Trophoblast cell (in vitro differentiated cells and primary cell): ENCODE results near the gene SYT12. TPM values are rescaled to one million over a fixed set of nuclear protein-coding genes. Genes with fewer than 3 reads are reported as not detected.

Source experiments
- DNase-seq, 2 donors: peaks; one replicate each; pipeline ENCODE4 v3.0.0-alpha.2; 2016
- H2AFZ ChIP-seq: 2 replicates; pipeline ENCODE4 v1.6.1; 2013; ENCODE audit warnings: low read length, moderate library complexity, mild to moderate bottlenecking; ENCODE audit not compliant: insufficient read depth, poor library complexity
- H2AK5ac ChIP-seq: 2 replicates; pipeline ENCODE4 v1.6.1; 2013; ENCODE audit warnings: mild to moderate bottlenecking, low read length
- H2BK120ac ChIP-seq: 2 replicates; pipeline ENCODE4 v1.6.1; 2013; ENCODE audit warnings: low read length, mild to moderate bottlenecking, moderate library complexity; ENCODE audit not compliant: insufficient read depth, poor library complexity
- H2BK12ac ChIP-seq: 2 replicates; pipeline ENCODE4 v1.6.1; 2013; ENCODE audit warnings: mild to moderate bottlenecking, low read length, moderate library complexity
- H2BK5ac ChIP-seq: 2 replicates; pipeline ENCODE4 v1.6.1; 2013; ENCODE audit warnings: low read length, low read depth, moderate library complexity, mild to moderate bottlenecking; ENCODE audit not compliant: poor library complexity
- H3K14ac ChIP-seq: 2 replicates; pipeline ENCODE4 v1.6.1; 2013; ENCODE audit warnings: mild to moderate bottlenecking, low read length
- H3K18ac ChIP-seq: 2 replicates; pipeline ENCODE4 v1.6.1; 2013; ENCODE audit warnings: mild to moderate bottlenecking, low read length
- H3K23ac ChIP-seq: 2 replicates; pipeline ENCODE4 v1.6.1; 2013; ENCODE audit warnings: low read length
- H3K27ac ChIP-seq: 2 replicates; pipeline ENCODE4 v1.5.1; 2013; ENCODE audit warnings: low read depth, mild to moderate bottlenecking, inconsistent platforms, low read length, moderate library complexity
- H3K27me3 ChIP-seq: 2 replicates; pipeline ENCODE4 v1.6.1; 2013; ENCODE audit warnings: inconsistent platforms, mild to moderate bottlenecking, low read length, moderate library complexity; ENCODE audit not compliant: insufficient read depth
- H3K36me3 ChIP-seq, 2 experiments: 1 replicate in 1 of 2; 2 replicates in 1 of 2; pipeline ENCODE4 v1.6.1; 2013; ENCODE audit warnings: low read length in 2 of 2, mild to moderate bottlenecking in 2 of 2, moderate library complexity in 1 of 2; ENCODE audit not compliant: insufficient read depth in 2 of 2, control insufficient read depth in 1 of 2
- H3K4ac ChIP-seq: 2 replicates; pipeline ENCODE4 v1.6.1; 2013; ENCODE audit warnings: low read depth, mild to moderate bottlenecking, low read length, moderate library complexity
- H3K4me1 ChIP-seq, 2 experiments: 1 replicate in 1 of 2; 2 replicates in 1 of 2; pipeline ENCODE4 v1.6.1; 2013; ENCODE audit warnings: low read length in 2 of 2, mild to moderate bottlenecking in 2 of 2, moderate library complexity in 1 of 2; ENCODE audit not compliant: insufficient read depth in 2 of 2, control insufficient read depth in 1 of 2
- H3K4me2 ChIP-seq: 2 replicates; pipeline ENCODE4 v1.6.1; 2013; ENCODE audit warnings: inconsistent platforms, mild to moderate bottlenecking, low read length, moderate library complexity
- H3K4me3 ChIP-seq: 2 replicates; pipeline ENCODE4 v1.5.1; 2013; ENCODE audit warnings: mild to moderate bottlenecking, low read depth, low read length, inconsistent platforms
- H3K79me1 ChIP-seq: one replicate; pipeline ENCODE4 v1.6.1; 2013; ENCODE audit warnings: low read length
- H3K79me2 ChIP-seq: 2 replicates; pipeline ENCODE4 v1.6.1; 2013; ENCODE audit warnings: low read length, mild to moderate bottlenecking; ENCODE audit not compliant: control insufficient read depth, insufficient read depth, poor library complexity
- H3K9ac ChIP-seq: 2 replicates; pipeline ENCODE4 v1.6.1; 2013; ENCODE audit warnings: mild to moderate bottlenecking, low read length
- H3K9me3 ChIP-seq: 2 replicates; pipeline ENCODE4 v1.6.1; 2013; ENCODE audit warnings: low read depth, mild to moderate bottlenecking, control low read depth, inconsistent platforms, low read length; ENCODE audit not compliant: insufficient read depth
- H4K12ac ChIP-seq: 2 replicates; pipeline ENCODE4 v1.6.1; 2013; ENCODE audit warnings: low read depth, mild to moderate bottlenecking, low read length, moderate library complexity
- H4K8ac ChIP-seq: 2 replicates; pipeline ENCODE4 v1.6.1; 2013; ENCODE audit warnings: low read depth, mild to moderate bottlenecking, low read length, moderate library complexity
- H4K91ac ChIP-seq: one replicate; pipeline ENCODE4 v1.6.1; 2013; ENCODE audit warnings: low read depth, mild to moderate bottlenecking, low read length, moderate library complexity
- WGBS: extraction: QIAGEN DNeasy Blood & Tissue Kit; methylation state at CpG from one replicate; pipeline ENCODE4 v1.1.7; 2013; ENCODE audit warnings: missing lambda C conversion rate; ENCODE audit not compliant: insufficient read length, insufficient coverage; ENCODE audit errors: extremely low coverage; 5-methylcytosine and 5-hydroxymethylcytosine counted together
- polyA plus RNA-seq: library from polyadenylated mRNA; stranded (reverse); fragments of 200-250 nt; gene quantifications from 2 replicates; pipeline ENCODE4 v1.2.3, GENCODE V29; 2013

Gene SYT12
- polyA plus RNA-seq: 0.03 and 0.10 TPM in 2 replicates

- no peak within 1 kb of the TSS for H4K8ac ChIP-seq
- H3K4ac ChIP-seq: no peak within 1 kb of the TSS
- WGBS: no CpG with 5 or more reads among the region's 118 CpGs
Observed at GRCh38 chr11:67022961-67023956, at the start of gene SYT12. Gene SYT12, plus strand, starts transcription at chr11:67023134. Its CDS starts 7,011 bp downstream, at chr11:67030145.

GRCh38 chr11:66973956-66974580 lies 48.9 kb upstream of the SYT12 start:
- Histone ChIP-seq H3K4me2 (no peak overlapping the region), H4K12ac (no peak overlapping the region), H3K4me3 (no peak overlapping the region), H3K18ac (no peak overlapping the region), H3K4me1 (peaks cover 3% of the 10 kb centered on the region in 2 experiments), H2BK5ac (no peak overlapping the region), H3K27ac (no peak overlapping the region), H4K8ac (no peak overlapping the region), H3K79me1 (no peaks in the 10 kb centered on the region), H4K91ac (no peak overlapping the region), H3K9ac (no peak overlapping the region), H3K14ac (no peak overlapping the region), H3K9me3 (peaks cover 3% of the 10 kb centered on the region), H3K36me3 (no peaks in the 10 kb centered on the region), H3K79me2 (no peaks in the 10 kb centered on the region), H2AFZ (no peak overlapping the region), H2AK5ac (no peak overlapping the region), H3K23ac (no peak overlapping the region), H3K27me3 (no peaks in the 10 kb centered on the region), H2BK12ac (no peak overlapping the region), H3K4ac (no peak overlapping the region), H2BK120ac (no peak overlapping the region)
- DNase-seq: no peak
- no CpG with 5 or more reads among the region's 8 CpGs for WGBS

More at GRCh38 chr11:67022961-67023956, at the start of gene SYT12:
- peak within 1 kb of the TSS; percentile 50 for H3K4me3 ChIP-seq
- no peak within 1 kb of the TSS for H2AFZ ChIP-seq
- no peaks in the 10 kb centered on the region for H3K79me1 ChIP-seq
- H3K9ac ChIP-seq: no peak within 1 kb of the TSS
- H2BK120ac ChIP-seq: no peak within 1 kb of the TSS
- peak; percentile 6 to 47 for DNase-seq
- H2BK12ac ChIP-seq: no peak within 1 kb of the TSS
- H3K36me3 ChIP-seq: no peaks in the 10 kb centered on the region
- no peak within 1 kb of the TSS for H4K12ac ChIP-seq
- no peak within 1 kb of the TSS for H2AK5ac ChIP-seq
- H3K18ac ChIP-seq: no peak within 1 kb of the TSS
- peaks cover 9 to 14% of the 10 kb centered on the region in 2 experiments for H3K4me1 ChIP-seq
- H2BK5ac ChIP-seq: no peak within 1 kb of the TSS
- H3K79me2 ChIP-seq: no peaks in the 10 kb centered on the region
- H4K91ac ChIP-seq: no peak within 1 kb of the TSS
- H3K27me3 ChIP-seq: peaks cover 34% of the 10 kb centered on the region
- H3K14ac ChIP-seq: no peak within 1 kb of the TSS
- H3K27ac ChIP-seq: no peak within 1 kb of the TSS
- H3K23ac ChIP-seq: no peak within 1 kb of the TSS
- H3K4me2 ChIP-seq: peak within 1 kb of the TSS; percentile 75
- peaks cover 8% of the 10 kb centered on the region for H3K9me3 ChIP-seq

- Histone ChIP-seq H3K79me2 (no peaks in the 10 kb centered on the region), H3K4me1 (peaks cover 3% of the 10 kb centered on the region in 2 experiments), H3K4ac (no peak within 1 kb of the TSS), H3K79me1 (no peaks in the 10 kb centered on the region), H4K91ac (no peak within 1 kb of the TSS), H3K27ac (no peak within 1 kb of the TSS), H3K9ac (no peak within 1 kb of the TSS), H3K27me3 (no peaks in the 10 kb centered on the region), H3K18ac (no peak within 1 kb of the TSS), H3K14ac (no peak within 1 kb of the TSS), H4K12ac (no peak within 1 kb of the TSS), H2AFZ (no peak within 1 kb of the TSS), H2AK5ac (peak within 1 kb of the TSS; percentile 44), H4K8ac (no peak within 1 kb of the TSS), H2BK5ac (no peak within 1 kb of the TSS), H2BK120ac (no peak within 1 kb of the TSS), H3K9me3 (peaks cover 3% of the 10 kb centered on the region), H2BK12ac (no peak within 1 kb of the TSS), H3K4me2 (no peak within 1 kb of the TSS), H3K4me3 (no peak within 1 kb of the TSS), H3K23ac (no peak within 1 kb of the TSS), H3K36me3 (no peaks in the 10 kb centered on the region)
- no CpG with 5 or more reads among the region's 10 CpGs for WGBS
- no peak for DNase-seq
Observed at GRCh38 chr11:66974724-66975404, 48.1 kb upstream of the SYT12 start, which contains the start of gene C11orf86. Gene C11orf86, plus strand, starts transcription at chr11:66975304. Its CDS starts 59 bp downstream, at chr11:66975363.

GRCh38 chr11:66975405-66976027 lies 47.4 kb upstream of the SYT12 start:
- H3K27ac ChIP-seq: no peak overlapping the region
- peaks cover 3% of the 10 kb centered on the region in 2 experiments for H3K4me1 ChIP-seq
- H2BK120ac ChIP-seq: no peak overlapping the region
- H3K4me3 ChIP-seq: no peak overlapping the region
- H2BK5ac ChIP-seq: no peak overlapping the region
- H3K36me3 ChIP-seq: no peaks in the 10 kb centered on the region
- WGBS: no CpG with 5 or more reads among the region's 11 CpGs
- H3K23ac ChIP-seq: no peak overlapping the region
- no peak overlapping the region for H2AFZ ChIP-seq
- no peaks in the 10 kb centered on the region for H3K79me1 ChIP-seq
- no peak overlapping the region for H3K4ac ChIP-seq
- no peak overlapping the region for H4K12ac ChIP-seq
- H4K8ac ChIP-seq: no peak overlapping the region
- H3K79me2 ChIP-seq: no peaks in the 10 kb centered on the region
- H2BK12ac ChIP-seq: no peak overlapping the region
- no peak overlapping the region for H3K4me2 ChIP-seq
- no peak overlapping the region for H3K14ac ChIP-seq
- no peak for DNase-seq
- no peak overlapping the region for H3K18ac ChIP-seq
- H4K91ac ChIP-seq: no peak overlapping the region
- peaks cover 3% of the 10 kb centered on the region for H3K9me3 ChIP-seq
- no peak overlapping the region for H3K9ac ChIP-seq
- H2AK5ac ChIP-seq: peak overlapping the region; percentile 44
- no peaks in the 10 kb centered on the region for H3K27me3 ChIP-seq
